HG03354 (cell line): ENCODE results near the gene TFF1.

Experiments
- ATAC-seq: cut with Tn5 transposase; IDR thresholded peaks from one replicate; pipeline ENCODE4 v1.9.1; 2021; ENCODE audit warnings: mild to moderate bottlenecking; ENCODE audit not compliant: unreplicated experiment, poor library complexity, severe bottlenecking

TFF1 gene

DNA sequence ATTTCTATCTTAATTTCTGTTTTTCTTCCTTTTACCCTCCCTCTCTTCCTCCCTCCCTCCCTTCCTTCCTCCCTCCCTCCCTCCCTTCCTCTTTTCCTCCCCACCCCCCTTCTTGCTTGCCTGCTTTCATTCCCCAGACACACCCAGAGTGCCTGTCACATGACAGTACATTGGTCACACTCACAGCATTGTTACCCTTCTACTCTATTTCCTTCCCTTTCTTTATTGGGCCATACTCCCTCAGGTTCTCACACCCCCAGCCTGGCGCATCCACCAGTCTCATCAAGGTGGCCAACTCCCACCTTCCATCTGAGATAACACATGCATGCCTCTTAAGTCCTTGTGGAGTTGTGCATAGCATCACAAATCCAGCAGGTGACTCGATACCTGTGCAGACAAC is 18.7 kb upstream of the TFF1 start:
- ATAC-seq, result no peak

GRCh38 chr21:42384156-42384945 is 18.0 kb upstream of the TFF1 start:
- no peak for ATAC-seq

- ATAC-seq, result no peak
Measured at GRCh38 chr21:42383331-42383730, 17.0 kb upstream of the TFF1 start.

DNA sequence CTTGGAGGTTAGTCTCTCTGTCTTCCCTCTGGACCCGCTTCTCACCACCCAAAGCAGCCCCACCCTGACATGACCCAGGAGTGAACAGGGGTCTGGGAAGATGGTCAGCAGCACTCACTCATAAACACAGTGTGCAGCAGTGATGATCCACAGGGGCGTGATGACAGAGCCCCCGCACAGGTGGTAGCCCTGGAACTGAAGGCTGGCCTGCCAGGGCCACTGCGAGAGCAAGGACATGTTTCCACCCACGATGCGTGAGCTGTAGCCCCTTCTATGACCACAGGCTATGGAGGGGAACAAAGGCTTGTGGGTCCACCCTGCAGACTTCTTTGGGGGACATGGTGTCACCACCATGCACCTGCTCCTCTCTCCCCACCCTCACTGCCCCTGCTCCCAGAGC is 16.6 kb upstream of the TFF1 start:
- no peak for ATAC-seq

DNA sequence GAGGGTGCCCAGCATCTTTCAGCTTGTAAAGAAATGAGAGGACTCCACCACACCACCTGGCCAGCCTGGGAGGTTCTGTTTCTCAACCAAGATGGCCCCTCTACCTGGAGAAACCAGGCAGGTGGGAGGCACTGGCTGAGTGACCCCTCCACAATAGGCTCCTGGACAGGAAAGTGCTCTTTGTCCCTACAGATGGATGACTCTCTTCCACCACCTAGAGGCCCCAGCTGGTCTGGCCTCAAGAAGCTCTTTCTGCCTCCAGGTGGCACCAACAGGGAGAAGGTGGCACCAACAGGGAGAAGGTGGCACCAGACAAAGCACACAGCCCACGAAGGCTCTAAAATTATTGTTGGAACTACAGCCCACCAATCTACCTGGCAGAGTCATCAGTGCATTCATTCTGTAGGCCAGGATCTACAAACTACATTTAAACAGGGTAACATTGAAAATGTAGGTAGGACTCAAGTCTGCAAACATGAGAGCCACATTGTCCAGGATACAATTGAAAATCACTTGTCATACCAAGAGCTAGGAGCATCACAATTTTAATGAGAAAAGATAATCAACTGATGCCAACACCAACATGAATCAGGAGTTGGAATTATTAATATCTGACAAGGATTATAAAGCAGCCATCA is 15.1 kb upstream of the TFF1 start:
- no peak for ATAC-seq

GRCh38 chr21:42379426-42380215 is 13.3 kb upstream of the TFF1 start:
- ATAC-seq, result no peak

GRCh38 chr21:42378418-42378817 is 12.1 kb upstream of the TFF1 start:
- ATAC-seq, result no peak

DNA sequence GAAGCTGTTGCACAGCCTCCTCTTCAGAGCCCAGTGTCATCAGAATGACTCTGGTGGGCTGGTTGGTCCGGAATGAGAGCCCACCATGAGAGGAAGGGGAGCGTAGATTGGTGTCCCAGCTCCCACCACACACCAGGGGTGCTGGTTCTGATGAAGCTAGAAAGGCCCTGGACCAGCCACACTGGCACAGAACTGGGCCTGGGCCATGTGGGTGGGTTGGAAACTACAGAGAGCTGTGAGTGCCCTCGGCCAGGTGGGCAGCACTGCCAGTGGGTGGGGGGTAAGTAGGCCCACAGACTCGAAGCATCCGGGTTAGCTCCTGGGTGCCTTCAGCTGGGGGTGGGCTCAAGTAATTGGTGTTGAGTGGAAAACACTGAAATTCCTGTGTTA is 11.6 kb upstream of the TFF1 start:
- ATAC-seq, result no peak

DNA sequence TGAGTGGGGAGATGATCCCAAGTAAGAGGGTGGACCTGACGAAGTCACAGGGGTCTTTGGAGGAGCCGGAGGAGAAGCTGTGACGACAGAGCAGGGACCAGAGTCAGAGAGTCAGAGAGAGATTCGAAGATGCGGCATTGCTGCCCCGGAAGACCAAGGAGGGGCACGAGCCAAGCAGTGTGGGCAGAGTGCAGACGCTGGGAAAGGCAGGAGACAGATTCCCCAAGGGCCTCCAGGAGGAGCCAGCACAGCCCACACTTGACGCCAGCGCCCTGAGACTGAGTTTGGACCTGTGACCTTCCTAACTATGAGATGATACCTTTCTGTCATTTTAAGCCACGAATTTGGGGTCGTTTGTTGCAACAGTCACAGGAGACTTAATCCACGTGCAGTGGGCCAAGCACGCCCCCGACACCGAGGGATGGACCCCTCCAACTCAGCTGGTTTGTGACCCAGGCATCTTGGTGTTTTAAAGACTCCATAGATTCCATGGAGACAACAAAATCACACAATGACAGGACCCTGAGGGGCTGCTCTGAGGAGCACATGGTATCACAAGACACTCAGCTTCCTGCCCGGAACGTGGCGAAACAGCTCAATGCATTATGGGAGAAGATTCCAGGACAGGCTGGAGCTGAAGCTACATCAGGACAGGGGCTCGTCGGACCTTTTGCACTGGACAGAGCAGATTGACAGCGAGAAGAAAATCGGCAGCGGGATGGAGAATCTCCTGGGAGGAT is 11.0 kb upstream of the TFF1 start:
- no peak for ATAC-seq

GRCh38 chr21:42376338-42376982 is 10.1 kb upstream of the TFF1 start:
- no peak for ATAC-seq

DNA sequence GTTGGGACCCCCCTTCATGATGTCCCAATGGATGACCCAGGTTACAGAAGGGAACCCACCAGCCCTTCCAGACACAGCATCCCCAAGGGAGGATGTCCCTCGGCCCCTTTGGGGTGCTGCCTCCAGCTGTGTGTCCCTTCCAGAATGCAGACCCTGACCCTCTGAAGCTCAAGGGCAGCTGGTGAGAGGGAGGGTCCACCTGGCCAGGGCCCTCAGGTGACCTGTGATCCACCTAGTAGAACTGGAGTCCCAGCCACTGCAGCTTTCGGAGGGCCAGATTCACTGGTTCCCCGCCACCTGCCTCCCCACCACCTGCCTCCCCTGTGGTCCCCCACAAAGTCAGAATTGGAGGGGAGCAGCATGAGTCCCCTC is 9.6 kb upstream of the TFF1 start:
- no peak for ATAC-seq

- ATAC-seq, result no peak
Measured at GRCh38 chr21:42375506-42375905, 9.2 kb upstream of the TFF1 start.

- no peak for ATAC-seq
Measured at GRCh38 chr21:42374864-42375499, 8.6 kb upstream of the TFF1 start.

- no peak for ATAC-seq
Measured at GRCh38 chr21:42374457-42374856, 8.1 kb upstream of the TFF1 start.

DNA sequence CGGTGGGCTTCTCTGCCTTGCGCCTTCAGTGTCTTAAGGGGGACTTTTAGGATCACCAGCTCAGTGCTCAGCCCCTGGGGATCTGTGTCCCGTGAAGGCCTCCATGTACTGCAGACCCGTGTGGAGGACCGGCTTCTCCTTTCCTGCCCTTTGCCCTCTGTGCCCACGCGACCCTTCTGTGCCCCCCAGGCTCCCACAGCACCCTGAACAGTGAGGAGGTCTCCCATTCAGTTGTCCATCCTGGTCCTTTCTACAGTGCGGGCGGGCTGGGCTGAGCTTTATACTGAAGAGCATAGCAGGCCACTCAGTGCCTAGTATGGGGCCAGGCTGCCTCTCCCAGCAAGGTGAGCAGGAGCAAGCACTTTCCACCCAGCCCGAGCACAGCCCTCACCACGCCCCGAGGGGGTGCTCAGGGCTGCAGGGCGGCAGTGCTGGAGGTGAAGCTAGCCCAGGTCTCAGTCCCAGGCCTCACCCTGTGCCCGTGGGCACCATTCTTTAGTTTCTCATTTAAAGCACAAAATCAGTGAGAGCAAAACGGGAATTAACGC is 7.6 kb upstream of the TFF1 start:
- no peak for ATAC-seq

- ATAC-seq, result no peak
Measured at GRCh38 chr21:42373196-42373907, 7.0 kb upstream of the TFF1 start.

GRCh38 chr21:42370894-42371654 is 4.7 kb upstream of the TFF1 start:
- ATAC-seq, result no peak

- ATAC-seq, result no peak
Measured at GRCh38 chr21:42369821-42370220, 3.5 kb upstream of the TFF1 start.
